ENCODE measurements around the gene ZFR2.

ZFR2 gene

DNA sequence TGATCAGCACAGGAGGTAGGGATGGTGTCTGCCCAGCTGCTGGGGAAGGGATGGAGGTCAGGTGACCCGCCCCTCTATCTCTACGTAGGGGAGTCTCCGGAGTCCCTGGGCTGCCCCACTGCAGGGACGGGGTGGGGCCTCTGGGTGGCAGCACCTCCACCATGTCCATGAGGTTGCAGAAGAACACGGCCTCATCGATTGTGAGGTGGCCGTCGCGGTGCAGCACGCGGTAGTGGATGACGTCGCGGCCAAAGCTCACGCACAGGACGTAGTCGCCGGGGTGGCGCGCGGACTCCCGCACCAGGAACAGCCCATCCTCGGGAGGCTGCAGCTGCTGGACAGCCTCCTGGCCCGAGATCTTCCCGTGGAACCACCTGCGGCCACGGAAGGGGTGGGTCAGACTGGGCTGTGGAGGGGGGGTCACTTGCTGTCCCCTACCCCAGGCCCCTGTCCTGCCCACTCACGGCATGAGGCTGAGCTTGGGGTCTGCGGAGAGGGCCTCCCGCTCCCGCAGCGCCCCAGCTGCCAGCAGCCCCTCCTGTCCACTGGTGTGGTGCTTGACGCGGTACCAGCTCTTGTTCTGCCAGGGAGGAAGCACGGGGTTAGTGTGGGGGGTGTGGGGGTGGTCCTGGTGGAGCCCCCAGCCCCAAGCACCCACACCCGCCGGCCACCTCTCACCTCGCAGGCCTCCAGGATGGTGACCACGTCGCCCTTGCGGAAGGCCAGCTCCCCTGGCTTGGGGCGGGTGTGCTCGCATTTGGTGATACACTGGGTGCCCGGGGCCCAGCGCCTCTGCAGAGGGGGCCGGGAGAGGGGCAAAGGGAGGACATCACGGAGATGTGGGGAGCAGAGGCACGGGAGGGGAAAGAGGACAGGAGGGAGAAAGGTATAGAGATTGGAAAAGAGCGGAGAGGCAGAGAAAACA, 84.9 kb downstream of the ZFR2 start:
- H3K36me3 ChIP-seq (ENCODE audit: insufficient read depth, low read length), result no peaks in the 10 kb centered on the region
- WGBS, result 64% methylated on average over 49 of the region's 49 CpGs
- H3K9ac ChIP-seq (ENCODE audit: low read depth, low read length), result no peak overlapping the region
- peaks cover 30% of the 10 kb centered on the region for H3K27me3 ChIP-seq (ENCODE audit: insufficient read depth, low read length)
- no peaks in the 10 kb centered on the region for H3K4me1 ChIP-seq (ENCODE audit: insufficient read depth, low read length)
- no peak overlapping the region for H3K27ac ChIP-seq (ENCODE audit: low read depth, low read length)
- no peak overlapping the region for H3K4me3 ChIP-seq (ENCODE audit: low read length)
- H3K9me3 ChIP-seq (ENCODE audit: insufficient read depth, low read depth, low read length), result peaks cover 15% of the 10 kb centered on the region

DNA sequence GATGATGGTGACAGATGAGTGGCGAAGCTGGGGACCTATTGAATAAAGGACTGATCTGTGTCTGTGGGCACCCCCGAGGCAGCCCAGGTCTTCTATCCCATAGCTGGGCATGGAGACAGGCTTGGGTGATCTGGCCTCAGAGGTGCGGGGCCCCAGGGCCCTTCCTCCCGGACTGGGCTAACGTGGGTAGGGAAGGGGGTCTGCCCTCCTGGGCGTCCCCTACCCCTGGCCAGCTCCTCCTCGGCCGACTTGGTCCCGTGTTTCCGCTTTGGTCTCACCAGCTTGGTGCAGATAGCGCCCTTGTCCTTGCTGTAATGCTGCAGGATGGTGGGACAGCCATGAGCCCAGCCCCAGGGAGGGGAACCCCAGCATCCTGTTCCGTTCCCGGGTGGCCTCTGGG, 85.9 kb downstream of the ZFR2 start:
- Histone ChIP-seq H3K4me1 (ENCODE audit: insufficient read depth, low read length) (no peaks in the 10 kb centered on the region), H3K27me3 (ENCODE audit: insufficient read depth, low read length) (peaks cover 30% of the 10 kb centered on the region), H3K36me3 (ENCODE audit: insufficient read depth, low read length) (no peaks in the 10 kb centered on the region), H3K4me3 (ENCODE audit: low read length) (no peak overlapping the region), H3K9ac (ENCODE audit: low read depth, low read length) (no peak overlapping the region), H3K9me3 (ENCODE audit: insufficient read depth, low read depth, low read length) (peaks cover 15% of the 10 kb centered on the region), H3K27ac (ENCODE audit: low read depth, low read length) (no peak overlapping the region)
- 90% methylated on average over 13 of the region's 13 CpGs for WGBS

DNA sequence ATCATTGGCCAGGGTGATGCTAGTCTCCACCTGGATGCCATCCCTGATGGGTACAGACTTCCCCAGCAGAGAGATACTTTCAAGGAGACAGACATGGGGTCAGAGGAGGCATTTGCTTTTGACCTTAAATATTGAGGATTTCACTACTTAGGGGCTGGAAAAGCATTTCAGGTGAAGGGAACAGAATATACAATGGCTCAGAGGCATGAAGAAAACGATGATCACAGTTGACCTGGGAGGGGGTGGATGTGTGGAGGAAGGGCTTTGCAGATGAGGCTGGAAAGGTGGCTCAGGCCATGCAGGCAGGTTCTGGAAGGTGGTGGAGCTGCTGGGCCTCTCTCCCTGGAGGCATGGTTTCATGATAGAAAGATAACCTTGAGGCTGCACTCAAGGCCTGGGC, 86.5 kb downstream of the ZFR2 start:
- Histone ChIP-seq H3K36me3 (ENCODE audit: insufficient read depth, low read length) (no peaks in the 10 kb centered on the region), H3K4me1 (ENCODE audit: insufficient read depth, low read length) (no peaks in the 10 kb centered on the region), H3K27ac (ENCODE audit: low read depth, low read length) (no peak overlapping the region), H3K27me3 (ENCODE audit: insufficient read depth, low read length) (peaks cover 30% of the 10 kb centered on the region), H3K4me3 (ENCODE audit: low read length) (no peak overlapping the region), H3K9ac (ENCODE audit: low read depth, low read length) (no peak overlapping the region), H3K9me3 (ENCODE audit: insufficient read depth, low read depth, low read length) (peaks cover 15% of the 10 kb centered on the region)
- WGBS, result 83% methylated on average over 1 of the region's 1 CpG

DNA sequence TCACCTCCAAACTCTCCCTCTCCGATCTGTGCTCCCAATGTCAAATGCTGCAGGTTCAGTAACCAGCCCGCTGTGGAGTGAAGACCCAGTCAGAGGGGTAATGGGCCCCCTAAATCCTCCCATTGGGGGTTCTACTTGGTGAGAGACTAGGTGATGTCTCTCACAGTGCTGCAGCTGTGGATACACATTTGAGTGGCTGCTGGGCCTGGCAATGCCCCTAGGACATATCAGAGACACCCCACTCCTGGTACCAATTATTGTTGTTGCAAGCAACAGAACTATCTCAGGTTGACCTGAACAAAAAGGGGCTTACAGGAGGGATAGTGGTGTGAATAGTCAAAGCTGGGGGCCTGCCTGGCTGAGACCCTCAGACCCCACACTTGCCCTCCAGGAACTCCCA, 87.2 kb downstream of the ZFR2 start:
- Histone ChIP-seq H3K27me3 (ENCODE audit: insufficient read depth, low read length) (peaks cover 27% of the 10 kb centered on the region), H3K9ac (ENCODE audit: low read depth, low read length) (no peak overlapping the region), H3K27ac (ENCODE audit: low read depth, low read length) (no peak overlapping the region), H3K9me3 (ENCODE audit: insufficient read depth, low read depth, low read length) (peaks cover 15% of the 10 kb centered on the region), H3K4me1 (ENCODE audit: insufficient read depth, low read length) (no peaks in the 10 kb centered on the region), H3K36me3 (ENCODE audit: insufficient read depth, low read length) (no peaks in the 10 kb centered on the region), H3K4me3 (ENCODE audit: low read length) (no peak overlapping the region)
- 90% methylated on average over 2 of the region's 2 CpGs for WGBS

DNA sequence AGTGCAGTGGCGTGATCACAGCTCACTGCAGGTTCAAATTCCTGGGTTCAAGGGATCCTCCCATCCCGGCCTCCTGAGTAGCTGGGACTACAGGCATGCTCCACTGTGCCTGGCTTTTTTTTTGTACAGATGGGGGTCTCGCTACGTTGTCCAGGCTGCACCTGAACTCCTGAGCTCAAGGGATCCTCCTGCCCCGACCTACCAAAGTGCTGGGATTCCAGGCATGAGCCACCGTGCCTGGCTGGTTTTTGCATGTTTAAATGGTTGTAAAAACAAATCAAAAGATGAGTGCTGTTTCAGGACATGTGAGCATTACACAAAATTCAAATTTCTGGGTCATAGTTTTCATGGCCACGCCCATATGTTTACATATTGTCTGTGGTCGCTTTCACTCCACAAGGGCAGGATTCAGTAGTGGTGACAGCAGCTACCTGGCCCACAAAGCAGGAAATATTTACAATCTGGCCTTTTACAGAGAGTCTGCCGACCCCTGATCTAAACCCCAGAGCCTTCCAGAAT, 88.0 kb downstream of the ZFR2 start:
- Histone ChIP-seq H3K36me3 (ENCODE audit: insufficient read depth, low read length) (no peaks in the 10 kb centered on the region), H3K9ac (ENCODE audit: low read depth, low read length) (no peak overlapping the region), H3K27ac (ENCODE audit: low read depth, low read length) (no peak overlapping the region), H3K9me3 (ENCODE audit: insufficient read depth, low read depth, low read length) (peaks cover 15% of the 10 kb centered on the region), H3K4me3 (ENCODE audit: low read length) (no peak overlapping the region), H3K27me3 (ENCODE audit: insufficient read depth, low read length) (peaks cover 22% of the 10 kb centered on the region), H3K4me1 (ENCODE audit: insufficient read depth, low read length) (no peaks in the 10 kb centered on the region)
- WGBS, result 94% methylated on average over 9 of the region's 9 CpGs

DNA sequence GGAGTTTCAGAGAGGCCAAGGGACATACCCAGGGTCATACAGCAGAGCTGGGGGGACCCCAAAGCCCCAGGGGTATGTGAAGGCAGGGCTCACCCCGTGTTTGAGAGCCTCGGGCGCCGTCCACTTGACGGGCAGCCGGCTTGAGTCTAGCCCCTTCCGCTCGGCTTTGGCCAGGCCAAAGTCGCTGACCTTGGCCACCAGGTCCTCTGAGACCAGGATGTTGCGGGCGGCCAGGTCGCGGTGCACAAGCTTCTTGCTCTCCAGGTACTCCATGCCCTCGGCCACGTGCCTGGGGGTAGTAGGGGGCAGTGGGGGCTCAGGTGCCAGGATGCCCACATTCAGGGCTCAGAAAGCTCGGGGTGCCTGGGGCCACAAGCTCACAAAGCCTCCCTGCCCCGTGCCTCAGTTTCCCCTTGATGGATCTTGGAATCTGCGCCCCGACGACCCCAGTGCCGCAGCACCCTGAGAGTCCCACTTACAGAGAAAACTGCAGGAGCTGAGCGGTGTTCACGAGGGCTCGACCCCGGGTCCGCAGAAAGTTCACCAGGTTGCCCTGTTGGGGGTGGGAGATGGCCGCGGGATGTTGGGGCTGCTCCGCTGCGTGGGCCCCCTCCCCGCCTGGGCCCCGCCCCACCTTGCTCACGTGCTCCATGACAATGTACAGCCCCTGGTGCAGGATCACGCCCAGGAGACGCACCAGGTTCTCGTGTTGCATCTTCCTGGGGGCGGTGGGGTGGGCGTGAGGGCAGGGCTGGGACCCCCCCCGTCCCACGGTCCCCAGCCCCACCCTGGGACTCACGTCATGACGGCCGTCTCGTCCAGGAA, 89.7 kb downstream of the ZFR2 start:
- Histone ChIP-seq H3K4me3 (ENCODE audit: low read length) (no peak overlapping the region), H3K9me3 (ENCODE audit: insufficient read depth, low read depth, low read length) (peaks cover 15% of the 10 kb centered on the region), H3K27ac (ENCODE audit: low read depth, low read length) (no peak overlapping the region), H3K27me3 (ENCODE audit: insufficient read depth, low read length) (peaks cover 5% of the 10 kb centered on the region), H3K4me1 (ENCODE audit: insufficient read depth, low read length) (no peaks in the 10 kb centered on the region), H3K36me3 (ENCODE audit: insufficient read depth, low read length) (no peaks in the 10 kb centered on the region), H3K9ac (ENCODE audit: low read depth, low read length) (no peak overlapping the region)
- WGBS, result 83% methylated on average over 44 of the region's 44 CpGs

DNA sequence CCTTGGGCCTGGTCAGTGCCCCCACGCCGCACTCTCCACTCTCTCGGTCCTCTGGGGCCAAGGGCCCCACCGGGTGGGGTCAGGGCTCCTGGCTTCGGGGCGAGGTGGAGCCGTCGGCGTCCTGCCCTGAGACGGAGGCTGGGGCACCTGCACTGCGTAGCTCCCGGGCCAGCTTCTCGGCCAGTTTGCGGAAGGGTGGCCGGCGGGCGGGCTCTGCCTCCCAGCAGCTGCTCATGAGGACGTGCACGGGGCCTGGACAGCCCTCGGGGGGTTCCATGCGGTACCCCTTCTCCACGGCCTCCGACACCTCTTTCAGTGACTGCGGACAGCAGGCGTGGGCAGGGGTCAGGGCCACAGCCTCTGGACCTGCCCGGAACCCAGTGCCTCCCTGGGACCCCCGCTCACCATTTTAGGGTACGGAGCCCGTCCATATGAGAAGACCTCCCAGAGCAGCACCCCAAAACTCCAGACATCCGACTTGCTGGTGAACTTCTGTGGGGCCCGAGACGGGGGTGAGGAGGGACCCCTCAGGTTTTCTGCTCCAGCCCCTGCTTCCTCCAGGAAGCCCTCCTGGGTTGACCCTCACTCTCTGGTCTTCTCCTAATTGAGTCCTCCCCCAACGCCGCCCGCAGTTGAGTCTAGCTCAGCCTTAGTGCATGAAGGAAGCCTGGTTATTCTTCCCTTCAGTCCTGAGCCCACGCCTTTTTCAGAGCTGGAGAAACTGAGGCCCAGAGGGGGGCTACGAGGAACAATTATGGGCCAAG, 90.6 kb downstream of the ZFR2 start:
- WGBS, result 90% methylated on average over 37 of the region's 37 CpGs
- no peak overlapping the region for H3K4me3 ChIP-seq (ENCODE audit: low read length)
- no peaks in the 10 kb centered on the region for H3K36me3 ChIP-seq (ENCODE audit: insufficient read depth, low read length)
- H3K9me3 ChIP-seq (ENCODE audit: insufficient read depth, low read depth, low read length), result peaks cover 15% of the 10 kb centered on the region
- no peaks in the 10 kb centered on the region for H3K27me3 ChIP-seq (ENCODE audit: insufficient read depth, low read length)
- no peak overlapping the region for H3K27ac ChIP-seq (ENCODE audit: low read depth, low read length)
- H3K9ac ChIP-seq (ENCODE audit: low read depth, low read length), result no peak overlapping the region
- no peaks in the 10 kb centered on the region for H3K4me1 ChIP-seq (ENCODE audit: insufficient read depth, low read length)

DNA sequence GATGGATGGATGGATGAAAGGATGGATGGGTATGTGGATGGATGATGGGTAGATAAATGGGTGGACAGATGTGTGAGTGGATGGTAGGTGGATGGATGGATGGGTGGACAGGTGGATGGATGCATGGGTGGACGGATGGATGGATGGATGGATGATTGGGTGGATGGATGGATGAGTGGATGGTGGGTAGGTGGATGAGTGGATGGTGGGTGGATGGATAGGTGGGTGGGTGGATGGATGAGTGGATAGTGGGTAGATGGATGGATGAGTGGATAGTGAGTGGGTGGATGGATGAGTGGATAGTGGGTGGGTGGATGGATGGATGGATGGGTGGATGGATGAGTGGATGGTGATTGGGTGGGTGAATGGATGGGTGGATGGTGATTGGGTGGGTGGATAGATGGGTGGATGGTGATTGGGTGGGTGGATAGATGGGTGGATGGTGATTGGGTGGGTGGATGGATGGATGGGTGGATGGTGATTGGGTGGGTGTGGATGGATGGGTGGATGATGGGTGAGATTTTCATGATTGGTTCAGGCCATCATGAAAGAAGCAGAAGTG, 92.3 kb downstream of the ZFR2 start:
- 87% methylated on average over 1 of the region's 1 CpG for WGBS
- H3K4me3 ChIP-seq (ENCODE audit: low read length), result no peak overlapping the region
- H3K27ac ChIP-seq (ENCODE audit: low read depth, low read length), result no peak overlapping the region
- no peaks in the 10 kb centered on the region for H3K27me3 ChIP-seq (ENCODE audit: insufficient read depth, low read length)
- peaks cover 4% of the 10 kb centered on the region for H3K9me3 ChIP-seq (ENCODE audit: insufficient read depth, low read depth, low read length)
- no peaks in the 10 kb centered on the region for H3K4me1 ChIP-seq (ENCODE audit: insufficient read depth, low read length)
- H3K36me3 ChIP-seq (ENCODE audit: insufficient read depth, low read length), result no peaks in the 10 kb centered on the region
- no peak overlapping the region for H3K9ac ChIP-seq (ENCODE audit: low read depth, low read length)

DNA sequence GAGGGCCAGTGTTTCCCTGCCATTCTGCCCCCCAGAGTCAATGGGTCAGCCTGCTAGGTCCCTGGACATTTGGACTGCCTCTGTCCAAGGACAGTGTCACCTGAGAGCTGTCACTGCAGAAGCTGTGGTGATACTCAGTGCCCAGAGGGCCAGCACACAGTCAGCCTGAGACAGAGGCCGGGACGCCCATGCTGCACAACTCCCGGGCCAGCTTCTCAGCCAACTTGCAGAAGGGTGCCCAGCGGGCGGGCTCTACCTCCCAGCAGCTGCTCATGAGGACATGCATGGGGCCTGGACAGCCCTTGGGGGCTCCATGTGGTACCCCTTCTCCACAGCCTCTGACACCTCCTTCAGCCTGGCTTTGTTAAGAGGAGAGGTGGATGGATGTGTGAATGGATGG, 93.0 kb downstream of the ZFR2 start:
- Histone ChIP-seq H3K36me3 (ENCODE audit: insufficient read depth, low read length) (no peaks in the 10 kb centered on the region), H3K27me3 (ENCODE audit: insufficient read depth, low read length) (no peaks in the 10 kb centered on the region), H3K9ac (ENCODE audit: low read depth, low read length) (no peak overlapping the region), H3K4me3 (ENCODE audit: low read length) (no peak overlapping the region), H3K9me3 (ENCODE audit: insufficient read depth, low read depth, low read length) (no peaks in the 10 kb centered on the region), H3K27ac (ENCODE audit: low read depth, low read length) (no peak overlapping the region), H3K4me1 (ENCODE audit: insufficient read depth, low read length) (no peaks in the 10 kb centered on the region)
- 92% methylated on average over 5 of the region's 5 CpGs for WGBS

DNA sequence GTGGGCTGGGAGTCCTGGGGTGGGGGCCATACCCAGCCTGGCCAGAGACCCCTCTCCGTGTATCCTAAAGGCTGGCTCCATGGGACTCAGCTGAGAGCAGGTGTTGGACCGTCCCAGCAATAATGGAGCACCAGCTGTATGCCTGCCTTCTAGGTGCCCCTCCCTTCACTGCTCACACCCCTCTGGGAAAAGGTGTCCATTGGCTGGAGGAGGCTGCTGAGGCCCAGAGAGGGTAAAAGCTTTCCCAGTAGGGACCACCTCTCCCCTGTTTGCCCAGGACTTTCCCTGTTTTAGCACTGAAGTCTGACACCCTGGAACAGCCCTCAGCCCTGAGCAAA, 93.5 kb downstream of the ZFR2 start:
- H3K27ac ChIP-seq (ENCODE audit: low read depth, low read length), result no peak overlapping the region
- H3K27me3 ChIP-seq (ENCODE audit: insufficient read depth, low read length), result no peaks in the 10 kb centered on the region
- no peak overlapping the region for H3K4me3 ChIP-seq (ENCODE audit: low read length)
- no peak overlapping the region for H3K9ac ChIP-seq (ENCODE audit: low read depth, low read length)
- 85% methylated on average over 2 of the region's 2 CpGs for WGBS
- no peaks in the 10 kb centered on the region for H3K4me1 ChIP-seq (ENCODE audit: insufficient read depth, low read length)
- H3K9me3 ChIP-seq (ENCODE audit: insufficient read depth, low read depth, low read length), result no peaks in the 10 kb centered on the region
- H3K36me3 ChIP-seq (ENCODE audit: insufficient read depth, low read length), result no peaks in the 10 kb centered on the region
